Choroid plexus epithelial cell (primary cell): ENCODE results near the gene SIGLEC11.

Source experiments
- DNase-seq: peaks from one replicate; pipeline ENCODE4 v3.0.0-alpha.2; 2010; ENCODE audit warnings: low read depth
- H3K4me3 ChIP-seq: 2 replicates; pipeline ENCODE4 v1.5.1; 2011; ENCODE audit warnings: low read depth, mild to moderate bottlenecking, control low read depth, low read length, moderate library complexity
- CTCF ChIP-seq: conservative IDR thresholded peaks from 2 replicates; pipeline ENCODE4 v1.5.1; 2011; ENCODE audit warnings: low read depth, mild to moderate bottlenecking, control low read depth, inconsistent platforms, low read length, moderate library complexity

Gene SIGLEC11

GRCh38 chr19:49918089-49918488 is 42.9 kb downstream of the SIGLEC11 start:
- TF ChIP-seq CTCF, result no peak
- no peak for DNase-seq
- H3K4me3 ChIP-seq, result no peak overlapping the region

GRCh38 chr19:49916839-49917733 is 43.9 kb downstream of the SIGLEC11 start:
- TF ChIP-seq CTCF, result peak; percentile 34
- H3K4me3 ChIP-seq, result no peak overlapping the region
- no peak for DNase-seq

- no peak overlapping the region for H3K4me3 ChIP-seq
- no peak for DNase-seq
- peak; percentile 5 for TF ChIP-seq CTCF
Measured at GRCh38 chr19:49915271-49915670, 45.7 kb downstream of the SIGLEC11 start.

GRCh38 chr19:49913720-49914119 is 47.3 kb downstream of the SIGLEC11 start:
- no peak for DNase-seq
- no peak for TF ChIP-seq CTCF
- no peak overlapping the region for H3K4me3 ChIP-seq

GRCh38 chr19:49912965-49913685 is 47.8 kb downstream of the SIGLEC11 start:
- peak; percentile 61 for DNase-seq
- H3K4me3 ChIP-seq, result no peak overlapping the region
- TF ChIP-seq CTCF, result peak; percentile 19

GRCh38 chr19:49911381-49912145 is 49.4 kb downstream of the SIGLEC11 start:
- peak; percentile 66 for DNase-seq
- H3K4me3 ChIP-seq, result no peak overlapping the region
- TF ChIP-seq CTCF, result no peak
